ENCODE data around the gene PLGLB1.
"Not testable (repeated sequence)": the region's sequence is repeated elsewhere in the genome, so short reads cannot be mapped to it uniquely, and the experiment has no call there.

The PLGLB1 gene

DNA sequence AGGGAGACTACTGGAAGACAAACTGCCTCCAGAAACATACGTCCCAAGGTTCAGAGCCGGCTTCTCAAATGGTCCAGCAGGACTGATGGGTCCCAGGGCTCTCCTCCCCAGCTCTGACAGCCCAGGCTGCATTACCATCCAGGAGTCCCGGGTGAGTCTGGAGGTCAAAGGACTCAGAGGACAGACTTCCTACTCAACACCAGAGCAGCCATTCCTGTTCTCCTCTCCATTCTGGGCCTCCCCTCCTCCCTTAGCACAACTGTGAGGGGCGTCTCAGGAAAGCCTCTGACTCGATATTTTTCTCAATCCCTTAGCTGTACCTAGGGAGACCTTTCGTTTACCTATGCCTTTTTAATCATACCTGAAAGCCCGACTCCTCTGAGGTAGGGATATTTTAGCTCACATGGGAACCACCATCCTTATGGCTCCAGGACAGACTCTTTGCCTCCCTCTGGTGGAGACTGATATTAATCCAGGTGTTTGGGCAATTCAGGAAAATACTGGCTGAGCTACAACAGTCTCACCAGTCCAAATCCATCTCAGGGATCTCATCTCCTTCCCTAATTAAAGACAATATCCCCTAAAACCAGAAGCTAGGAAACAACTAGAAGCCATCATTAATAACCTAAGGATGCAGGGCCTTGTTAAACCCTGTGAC is 19.8 kb upstream of the PLGLB1 start:
- POLR2A ChIA-PET; H3K27ac ChIP-seq (ENCODE audit: insufficient read depth in 1 of 2, low read depth in 1 of 2, low read length in 2 of 2, poor library complexity in 1 of 2, severe bottlenecking in 2 of 2); CTCF ChIA-PET; H3K36me3 ChIP-seq (ENCODE audit: control insufficient read depth in 4 of 4, insufficient read depth in 4 of 4, low read length in 3 of 4); H3K4me3 ChIP-seq (ENCODE audit: control insufficient read depth in 1 of 7, extremely low read depth in 1 of 7, insufficient read depth in 4 of 7, low read depth in 2 of 7, low read length in 6 of 7); H3K27me3 ChIP-seq (replicated peaks in 2 of 5; ENCODE audit: control insufficient read depth in 4 of 5, insufficient read depth in 5 of 5, low read length in 4 of 5); H3K4me1 ChIP-seq (ENCODE audit: control extremely low read depth in 1 of 4, control insufficient read depth in 4 of 4, insufficient read depth in 4 of 4, low read length in 3 of 4); H3K9me3 ChIP-seq (ENCODE audit: control extremely low read depth in 1 of 5, control insufficient read depth in 4 of 5, insufficient read depth in 2 of 5, low read depth in 1 of 5, low read length in 4 of 5); DNase-seq: not testable (repeated sequence)
- WGBS (ENCODE audit: insufficient coverage) = no CpG with 5 or more reads among the region's 7 CpGs

DNA sequence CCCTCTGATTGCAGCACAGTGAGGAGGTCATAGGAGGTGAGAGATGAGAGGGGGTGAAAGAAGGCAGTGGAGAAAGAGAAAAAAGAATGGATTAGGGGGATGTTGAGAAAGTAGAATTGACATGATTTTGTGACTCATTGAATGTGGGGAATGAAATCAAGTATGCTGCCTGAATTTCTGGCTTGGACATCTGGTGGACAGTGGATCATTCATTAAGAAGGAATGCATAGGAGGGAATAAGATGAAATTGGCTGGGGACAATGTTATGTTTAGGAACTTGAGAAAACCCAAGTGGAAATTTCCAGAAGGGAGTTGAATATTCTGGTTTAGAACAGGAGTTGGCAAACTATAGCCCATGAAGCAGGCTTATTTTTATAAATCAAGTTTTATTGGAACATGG is 7.0 kb upstream of the PLGLB1 start:
- H3K9me3 ChIP-seq (ENCODE audit: control extremely low read depth in 1 of 5, control insufficient read depth in 4 of 5, insufficient read depth in 2 of 5, low read depth in 1 of 5, low read length in 4 of 5); H3K27ac ChIP-seq (ENCODE audit: insufficient read depth in 1 of 2, low read depth in 1 of 2, low read length in 2 of 2, poor library complexity in 1 of 2, severe bottlenecking in 2 of 2); DNase-seq; H3K36me3 ChIP-seq (ENCODE audit: control insufficient read depth in 4 of 4, insufficient read depth in 4 of 4, low read length in 3 of 4); CTCF ChIA-PET; H3K27me3 ChIP-seq (replicated peaks in 2 of 5; ENCODE audit: control insufficient read depth in 4 of 5, insufficient read depth in 5 of 5, low read length in 4 of 5); H3K4me3 ChIP-seq (ENCODE audit: control insufficient read depth in 1 of 7, extremely low read depth in 1 of 7, insufficient read depth in 4 of 7, low read depth in 2 of 7, low read length in 6 of 7); H3K4me1 ChIP-seq (ENCODE audit: control extremely low read depth in 1 of 4, control insufficient read depth in 4 of 4, insufficient read depth in 4 of 4, low read length in 3 of 4); POLR2A ChIA-PET: not testable (repeated sequence)

DNA sequence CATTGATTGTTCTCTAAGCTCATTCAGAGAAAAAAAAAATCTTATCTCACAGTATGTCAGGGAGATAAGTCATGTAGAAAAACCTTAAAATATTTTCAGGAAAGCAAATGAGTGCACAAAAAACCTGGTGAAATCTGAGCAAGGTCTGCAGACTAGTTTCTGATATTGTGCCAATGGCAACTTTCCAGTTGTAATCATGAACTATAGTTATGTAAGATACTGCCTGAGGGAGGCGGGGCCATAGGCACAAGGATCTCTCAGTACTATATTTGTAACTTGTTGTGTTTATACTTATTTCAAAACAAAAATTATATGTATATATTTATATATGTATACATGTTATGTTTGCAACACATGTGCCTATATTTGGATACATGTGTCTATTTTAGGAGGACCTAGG is 5.2 kb upstream of the PLGLB1 start:
- WGBS (ENCODE audit: insufficient coverage) = no CpG with 5 or more reads among the region's 1 CpG
- H3K27ac ChIP-seq (ENCODE audit: insufficient read depth in 1 of 2, low read depth in 1 of 2, low read length in 2 of 2, poor library complexity in 1 of 2, severe bottlenecking in 2 of 2); H3K9me3 ChIP-seq (ENCODE audit: control extremely low read depth in 1 of 5, control insufficient read depth in 4 of 5, insufficient read depth in 2 of 5, low read depth in 1 of 5, low read length in 4 of 5); CTCF ChIA-PET; H3K4me3 ChIP-seq (ENCODE audit: control insufficient read depth in 1 of 7, extremely low read depth in 1 of 7, insufficient read depth in 4 of 7, low read depth in 2 of 7, low read length in 6 of 7); H3K4me1 ChIP-seq (ENCODE audit: control extremely low read depth in 1 of 4, control insufficient read depth in 4 of 4, insufficient read depth in 4 of 4, low read length in 3 of 4); POLR2A ChIA-PET; H3K27me3 ChIP-seq (replicated peaks in 2 of 5; ENCODE audit: control insufficient read depth in 4 of 5, insufficient read depth in 5 of 5, low read length in 4 of 5); H3K36me3 ChIP-seq (ENCODE audit: control insufficient read depth in 4 of 4, insufficient read depth in 4 of 4, low read length in 3 of 4); DNase-seq: not testable (repeated sequence)

- DNase-seq; H3K36me3 ChIP-seq (ENCODE audit: control insufficient read depth in 4 of 4, insufficient read depth in 4 of 4, low read length in 3 of 4); H3K4me3 ChIP-seq (ENCODE audit: control insufficient read depth in 1 of 7, extremely low read depth in 1 of 7, insufficient read depth in 4 of 7, low read depth in 2 of 7, low read length in 6 of 7); H3K27ac ChIP-seq (ENCODE audit: insufficient read depth in 1 of 2, low read depth in 1 of 2, low read length in 2 of 2, poor library complexity in 1 of 2, severe bottlenecking in 2 of 2); H3K4me1 ChIP-seq (ENCODE audit: control extremely low read depth in 1 of 4, control insufficient read depth in 4 of 4, insufficient read depth in 4 of 4, low read length in 3 of 4); H3K27me3 ChIP-seq (replicated peaks in 2 of 5; ENCODE audit: control insufficient read depth in 4 of 5, insufficient read depth in 5 of 5, low read length in 4 of 5); CTCF ChIA-PET; POLR2A ChIA-PET; H3K9me3 ChIP-seq (ENCODE audit: control extremely low read depth in 1 of 5, control insufficient read depth in 4 of 5, insufficient read depth in 2 of 5, low read depth in 1 of 5, low read length in 4 of 5): not testable (repeated sequence)
- WGBS (ENCODE audit: insufficient coverage) = no CpG with 5 or more reads among the region's 6 CpGs
Measured at GRCh38 chr2:87025927-87026326, 4.3 kb upstream of the PLGLB1 start.

DNA sequence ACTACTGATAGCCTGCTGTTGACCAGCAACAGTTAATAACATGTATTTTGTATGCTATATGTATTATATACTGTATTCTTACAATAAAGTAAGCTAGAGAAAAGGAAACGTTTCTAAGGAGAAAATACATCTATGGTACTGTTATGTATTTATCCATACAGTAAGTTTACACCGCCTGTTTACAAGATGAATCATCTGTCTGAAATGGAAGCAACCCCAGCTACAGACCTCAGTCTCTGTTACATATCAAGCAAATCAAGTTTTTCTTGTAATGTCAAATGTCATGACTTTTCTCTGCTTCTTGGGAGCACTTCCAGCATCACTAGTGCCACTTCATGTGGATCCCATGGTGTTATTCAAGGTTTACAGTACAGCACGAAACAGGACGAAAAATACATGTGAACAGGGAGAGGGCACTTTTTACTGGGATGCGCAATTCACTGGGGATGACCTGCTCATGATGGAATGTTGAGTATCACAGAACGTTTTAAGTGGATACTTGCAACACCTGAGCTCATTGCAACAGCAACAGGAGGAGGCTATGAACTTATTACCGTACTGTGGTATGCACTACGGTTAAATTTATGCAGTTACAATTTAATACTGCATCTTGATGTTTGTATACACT is 2.5 kb upstream of the PLGLB1 start:
- CTCF ChIA-PET, POLR2A ChIA-PET: not testable (repeated sequence)

DNA sequence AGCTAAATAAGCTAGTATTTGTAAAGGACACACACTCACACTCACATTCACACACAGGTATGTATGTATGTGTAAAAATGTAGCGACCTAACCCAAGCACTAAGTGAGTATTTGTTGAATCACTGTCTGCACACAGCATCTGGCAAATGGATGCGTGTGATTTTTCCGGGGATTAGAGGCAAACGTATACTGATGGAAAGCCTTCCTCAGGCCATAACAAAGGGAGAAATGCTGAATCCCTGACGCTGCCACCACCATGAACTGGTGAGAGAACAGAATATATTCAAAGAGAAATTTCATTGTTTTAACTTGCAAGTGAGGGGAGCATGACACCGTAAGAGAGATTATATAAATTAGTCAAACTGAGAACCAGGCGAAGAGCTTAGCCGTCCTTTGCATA is 601 bp downstream of the PLGLB1 start:
- CTCF ChIA-PET = not testable (repeated sequence)
- WGBS (ENCODE audit: insufficient coverage) = no CpG with 5 or more reads among the region's 8 CpGs

More for the DNA sequence above, 2.5 kb upstream of the PLGLB1 start:
- no CpG with 5 or more reads among the region's 8 CpGs for WGBS (ENCODE audit: insufficient coverage)
- H3K27ac ChIP-seq (ENCODE audit: insufficient read depth in 1 of 2, low read depth in 1 of 2, low read length in 2 of 2, poor library complexity in 1 of 2, severe bottlenecking in 2 of 2); H3K4me1 ChIP-seq (ENCODE audit: control extremely low read depth in 1 of 4, control insufficient read depth in 4 of 4, insufficient read depth in 4 of 4, low read length in 3 of 4); H3K27me3 ChIP-seq (replicated peaks in 2 of 5; ENCODE audit: control insufficient read depth in 4 of 5, insufficient read depth in 5 of 5, low read length in 4 of 5); H3K36me3 ChIP-seq (ENCODE audit: control insufficient read depth in 4 of 4, insufficient read depth in 4 of 4, low read length in 3 of 4); H3K9me3 ChIP-seq (ENCODE audit: control extremely low read depth in 1 of 5, control insufficient read depth in 4 of 5, insufficient read depth in 2 of 5, low read depth in 1 of 5, low read length in 4 of 5); DNase-seq; H3K4me3 ChIP-seq (ENCODE audit: control insufficient read depth in 1 of 7, extremely low read depth in 1 of 7, insufficient read depth in 4 of 7, low read depth in 2 of 7, low read length in 6 of 7): not testable (repeated sequence)

DNA sequence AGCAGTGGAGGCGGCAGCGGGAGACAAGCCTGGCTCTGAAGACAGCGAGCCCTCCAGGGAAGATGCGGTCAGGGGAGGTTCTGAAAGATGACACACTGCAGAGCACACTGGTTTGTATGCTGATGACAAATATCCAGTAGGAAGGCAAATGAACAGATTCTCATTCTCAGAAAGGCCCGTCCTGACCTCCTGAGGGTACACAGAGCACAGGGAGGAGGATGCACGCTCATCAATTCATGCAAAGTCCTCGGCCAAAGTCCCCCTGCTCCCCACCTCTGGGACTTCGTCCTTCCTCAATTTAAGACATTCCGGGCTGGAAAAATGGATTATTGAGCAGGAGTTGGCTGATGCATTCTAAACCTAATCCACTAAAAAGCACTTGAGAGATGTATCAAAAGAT is 2.6 kb downstream of the PLGLB1 start:
- H3K36me3 ChIP-seq (ENCODE audit: control insufficient read depth in 4 of 4, insufficient read depth in 4 of 4, low read length in 3 of 4); H3K27me3 ChIP-seq (replicated peaks in 2 of 5; ENCODE audit: control insufficient read depth in 4 of 5, insufficient read depth in 5 of 5, low read length in 4 of 5); POLR2A ChIA-PET; DNase-seq; H3K4me3 ChIP-seq (ENCODE audit: control insufficient read depth in 1 of 7, extremely low read depth in 1 of 7, insufficient read depth in 4 of 7, low read depth in 2 of 7, low read length in 6 of 7); H3K27ac ChIP-seq (ENCODE audit: insufficient read depth in 1 of 2, low read depth in 1 of 2, low read length in 2 of 2, poor library complexity in 1 of 2, severe bottlenecking in 2 of 2); H3K4me1 ChIP-seq (ENCODE audit: control extremely low read depth in 1 of 4, control insufficient read depth in 4 of 4, insufficient read depth in 4 of 4, low read length in 3 of 4); H3K9me3 ChIP-seq (ENCODE audit: control extremely low read depth in 1 of 5, control insufficient read depth in 4 of 5, insufficient read depth in 2 of 5, low read depth in 1 of 5, low read length in 4 of 5); CTCF ChIA-PET: not testable (repeated sequence)
- no CpG with 5 or more reads among the region's 9 CpGs for WGBS (ENCODE audit: insufficient coverage)

More for the DNA sequence above, 601 bp downstream of the PLGLB1 start:
- POLR2A ChIA-PET; H3K4me3 ChIP-seq (ENCODE audit: control insufficient read depth in 1 of 7, extremely low read depth in 1 of 7, insufficient read depth in 4 of 7, low read depth in 2 of 7, low read length in 6 of 7); H3K27ac ChIP-seq (ENCODE audit: insufficient read depth in 1 of 2, low read depth in 1 of 2, low read length in 2 of 2, poor library complexity in 1 of 2, severe bottlenecking in 2 of 2); H3K4me1 ChIP-seq (ENCODE audit: control extremely low read depth in 1 of 4, control insufficient read depth in 4 of 4, insufficient read depth in 4 of 4, low read length in 3 of 4); H3K36me3 ChIP-seq (ENCODE audit: control insufficient read depth in 4 of 4, insufficient read depth in 4 of 4, low read length in 3 of 4); H3K27me3 ChIP-seq (replicated peaks in 2 of 5; ENCODE audit: control insufficient read depth in 4 of 5, insufficient read depth in 5 of 5, low read length in 4 of 5); DNase-seq; H3K9me3 ChIP-seq (ENCODE audit: control extremely low read depth in 1 of 5, control insufficient read depth in 4 of 5, insufficient read depth in 2 of 5, low read depth in 1 of 5, low read length in 4 of 5): not testable (repeated sequence)
